ENCODE measurements around the gene DCAF11.

DCAF11 gene

DNA sequence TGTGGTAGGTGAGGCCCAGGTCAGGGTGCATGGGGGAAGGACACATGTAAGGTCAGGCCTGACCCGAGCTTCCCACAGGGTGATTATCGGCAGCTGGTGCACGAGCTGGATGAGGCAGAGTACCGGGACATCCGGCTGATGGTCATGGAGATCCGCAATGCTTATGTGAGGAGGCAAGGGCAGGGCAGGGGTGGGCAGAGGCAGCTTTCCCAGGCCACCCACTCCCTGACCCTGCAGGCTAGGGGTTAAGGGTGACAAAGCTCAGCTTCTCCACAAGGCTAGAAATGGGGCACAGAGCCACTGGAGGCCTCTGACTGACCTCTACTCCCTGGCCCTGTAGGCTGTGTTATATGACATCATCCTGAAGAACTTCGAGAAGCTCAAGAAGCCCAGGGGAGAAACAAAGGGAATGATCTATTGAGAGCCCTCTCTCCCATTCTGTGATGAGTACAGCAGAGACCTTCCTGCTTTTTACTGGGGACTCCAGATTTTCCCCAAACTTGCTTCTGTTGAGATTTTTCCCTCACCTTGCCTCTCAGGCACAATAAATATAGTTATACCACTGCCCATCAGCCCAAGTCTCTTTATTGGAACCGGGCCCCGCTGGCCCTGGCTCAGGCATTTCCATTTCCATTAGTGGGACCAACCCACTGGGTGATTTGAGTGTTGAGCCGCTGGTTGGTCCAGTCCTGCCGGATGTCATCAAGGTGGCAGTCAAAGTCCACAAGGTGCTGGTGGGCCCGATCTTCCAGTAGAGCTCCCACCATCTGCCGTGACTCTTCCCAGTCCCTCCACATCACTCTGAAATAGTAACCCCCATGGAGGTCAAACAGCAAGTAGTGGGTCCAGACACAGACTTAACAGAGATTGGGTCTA is 24.1 kb downstream of the DCAF11 start:
- DNase-seq (ENCODE audit: low spot score) = no peak
- in situ Hi-C loops (cut with MboI; ENCODE audit: low sequenced_read_pairs, unreplicated experiment) = no loop called here
- TF ChIP-seq, protein P1, sequence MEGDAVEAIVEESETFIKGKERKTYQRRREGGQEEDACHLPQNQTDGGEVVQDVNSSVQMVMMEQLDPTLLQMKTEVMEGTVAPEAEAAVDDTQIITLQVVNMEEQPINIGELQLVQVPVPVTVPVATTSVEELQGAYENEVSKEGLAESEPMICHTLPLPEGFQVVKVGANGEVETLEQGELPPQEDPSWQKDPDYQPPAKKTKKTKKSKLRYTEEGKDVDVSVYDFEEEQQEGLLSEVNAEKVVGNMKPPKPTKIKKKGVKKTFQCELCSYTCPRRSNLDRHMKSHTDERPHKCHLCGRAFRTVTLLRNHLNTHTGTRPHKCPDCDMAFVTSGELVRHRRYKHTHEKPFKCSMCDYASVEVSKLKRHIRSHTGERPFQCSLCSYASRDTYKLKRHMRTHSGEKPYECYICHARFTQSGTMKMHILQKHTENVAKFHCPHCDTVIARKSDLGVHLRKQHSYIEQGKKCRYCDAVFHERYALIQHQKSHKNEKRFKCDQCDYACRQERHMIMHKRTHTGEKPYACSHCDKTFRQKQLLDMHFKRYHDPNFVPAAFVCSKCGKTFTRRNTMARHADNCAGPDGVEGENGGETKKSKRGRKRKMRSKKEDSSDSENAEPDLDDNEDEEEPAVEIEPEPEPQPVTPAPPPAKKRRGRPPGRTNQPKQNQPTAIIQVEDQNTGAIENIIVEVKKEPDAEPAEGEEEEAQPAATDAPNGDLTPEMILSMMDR (IDR thresholded peaks at IDR 0.05; ENCODE audit: borderline replicate concordance, control extremely low read depth, extremely low read depth, insufficient read depth, missing control alignments) = no peak

DNA sequence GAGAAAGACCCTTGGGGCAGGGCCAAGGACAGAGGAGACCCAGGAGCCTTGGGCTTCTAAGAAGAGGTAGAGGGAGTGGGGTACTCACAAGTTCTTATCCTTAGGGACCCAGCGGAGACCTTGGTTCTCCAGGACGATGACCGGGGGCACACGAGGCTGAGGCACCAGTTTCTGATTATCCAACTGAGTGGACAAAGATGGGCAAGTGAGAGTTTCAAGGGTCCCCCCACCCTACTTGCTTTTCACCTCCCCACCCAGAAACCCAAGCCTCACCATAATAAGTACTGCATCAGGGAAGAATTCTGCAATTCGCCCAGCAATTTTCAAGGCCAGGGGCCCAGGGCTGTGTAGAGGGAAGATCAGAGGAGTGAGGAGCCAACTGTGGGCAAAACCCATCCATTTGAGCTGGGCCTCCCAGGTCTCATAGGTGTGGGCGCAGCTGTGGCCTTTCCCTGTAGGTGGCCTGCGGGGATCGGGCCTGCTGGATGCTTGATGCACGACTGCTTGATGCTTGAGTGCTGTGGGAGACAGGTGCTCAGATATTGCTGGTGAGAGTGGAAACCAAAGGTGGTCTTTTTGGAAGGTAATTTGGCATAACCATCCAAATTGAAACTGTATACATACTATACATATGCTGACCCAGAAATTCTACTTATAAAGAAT is 24.8 kb downstream of the DCAF11 start:
- DNase-seq (ENCODE audit: low spot score) = no peak
- in situ Hi-C loops (cut with MboI; ENCODE audit: low sequenced_read_pairs, unreplicated experiment) = no loop called here
- TF ChIP-seq, protein P1 (IDR thresholded peaks at IDR 0.05; ENCODE audit: borderline replicate concordance, control extremely low read depth, extremely low read depth, insufficient read depth, missing control alignments) = peak; percentile 9

DNA sequence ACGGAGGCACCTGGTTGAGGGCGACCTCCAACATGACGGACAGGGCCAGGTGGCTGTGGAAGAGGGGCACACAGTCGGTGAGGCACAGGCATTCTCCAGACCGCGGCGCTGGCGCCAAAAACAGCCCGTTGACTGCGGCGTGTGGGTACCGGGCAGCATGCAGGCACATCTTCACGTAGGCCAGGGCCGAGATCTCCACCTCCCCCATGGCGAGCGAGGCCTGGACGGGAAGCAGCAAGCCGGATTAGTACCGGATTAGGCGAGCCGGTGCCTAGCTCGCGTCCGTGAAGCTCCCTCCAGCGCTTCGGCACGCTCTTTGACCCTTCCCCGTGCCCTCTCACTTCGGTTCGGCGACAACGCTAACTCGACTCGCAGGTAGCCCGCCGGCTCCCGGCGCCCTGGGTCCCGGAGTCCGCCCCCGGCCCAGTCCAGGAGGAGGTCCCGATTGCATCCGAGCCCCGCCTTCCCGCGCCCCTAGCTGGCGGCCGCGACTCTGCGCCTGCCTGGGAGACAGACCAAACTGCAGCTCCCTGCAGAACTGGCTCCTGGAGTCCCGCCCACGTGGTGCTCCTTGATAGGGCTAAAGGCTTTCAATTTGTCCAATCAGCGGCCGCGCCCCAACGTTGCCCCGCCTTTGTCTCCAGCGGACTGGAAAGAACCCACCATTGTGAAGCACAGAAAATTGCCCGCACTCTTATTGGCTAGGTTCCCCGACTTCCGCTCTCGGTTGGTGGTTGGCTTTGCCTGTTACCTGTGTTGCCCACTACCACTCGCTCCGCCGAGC is 26.7 kb downstream of the DCAF11 start, which contains the start of gene EMC9:
Gene EMC9, minus strand, starts transcription at position 495 of the 784 bp plus-strand sequence. Its CDS starts 287 bp downstream, at position 208.
- DNase-seq (ENCODE audit: low spot score) = peak; percentile 97
- in situ Hi-C loops (cut with MboI; ENCODE audit: low sequenced_read_pairs, unreplicated experiment) = no loop called here
- TF ChIP-seq, protein P1 (IDR thresholded peaks at IDR 0.05; ENCODE audit: borderline replicate concordance, control extremely low read depth, extremely low read depth, insufficient read depth, missing control alignments) = peak; percentile 23

DNA sequence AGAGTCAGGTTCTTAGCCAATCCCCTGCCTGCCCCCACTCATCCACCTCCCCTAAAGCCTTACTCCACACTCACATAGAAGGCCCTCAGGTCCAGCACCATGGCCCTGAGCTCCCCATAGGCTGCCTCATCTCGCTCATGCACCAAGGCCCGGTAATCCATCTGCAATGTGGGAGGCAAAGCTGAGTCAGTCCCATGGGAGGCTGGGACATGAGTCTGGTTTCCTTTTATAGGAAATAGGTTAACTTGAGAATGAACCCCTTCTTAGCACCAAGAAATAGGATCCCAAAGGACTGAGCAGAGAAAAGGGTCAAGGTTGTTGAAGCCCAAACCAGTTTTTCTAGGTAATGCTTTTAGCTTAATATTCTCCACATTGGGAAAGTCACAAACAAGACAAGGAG is 28.9 kb downstream of the DCAF11 start:
- TF ChIP-seq, protein P1 (IDR thresholded peaks at IDR 0.05; ENCODE audit: borderline replicate concordance, control extremely low read depth, extremely low read depth, insufficient read depth, missing control alignments) = no peak
- DNase-seq (ENCODE audit: low spot score) = no peak
- in situ Hi-C loops (cut with MboI; ENCODE audit: low sequenced_read_pairs, unreplicated experiment) = no loop called here

DNA sequence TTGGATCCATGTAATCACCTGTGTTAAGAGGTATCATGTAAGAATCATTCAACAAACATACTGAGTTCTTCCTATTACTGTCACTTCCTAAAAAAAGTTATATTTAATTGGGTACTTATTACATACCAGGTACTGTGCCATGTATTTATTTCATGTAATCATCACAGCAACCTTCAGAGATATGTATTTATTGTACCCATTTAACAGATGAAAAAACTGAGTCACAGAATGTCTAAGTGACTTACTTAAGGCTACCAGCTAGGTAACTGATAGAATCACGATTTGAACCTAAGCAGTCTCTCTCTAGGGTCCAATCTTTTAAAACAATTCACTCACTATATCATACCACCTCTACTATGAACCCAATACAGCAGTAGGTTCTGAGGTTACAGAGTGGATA is 29.9 kb downstream of the DCAF11 start:
- DNase-seq (ENCODE audit: low spot score) = no peak
- in situ Hi-C loops (cut with MboI; ENCODE audit: low sequenced_read_pairs, unreplicated experiment) = no loop called here
- TF ChIP-seq, protein P1 (IDR thresholded peaks at IDR 0.05; ENCODE audit: borderline replicate concordance, control extremely low read depth, extremely low read depth, insufficient read depth, missing control alignments) = no peak

DNA sequence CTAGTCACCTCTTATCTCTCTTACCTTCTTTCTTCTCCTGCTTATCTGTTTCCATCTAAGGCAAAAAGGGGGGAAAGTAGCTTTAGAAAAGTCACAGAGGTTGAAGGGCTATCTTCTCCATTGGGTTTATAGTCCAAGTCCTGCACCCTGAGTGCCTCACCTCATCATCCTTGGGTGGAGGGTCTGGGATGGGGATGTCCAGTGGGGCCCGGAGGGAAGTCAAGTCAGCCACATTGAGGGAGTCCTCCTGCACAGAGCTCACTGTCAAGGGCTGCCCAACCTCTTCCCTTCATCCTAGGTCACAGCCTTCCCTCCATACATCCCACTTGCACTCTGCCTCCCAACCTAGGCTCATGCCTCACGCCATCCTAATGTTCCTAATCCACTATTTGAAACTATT is 30.6 kb downstream of the DCAF11 start:
- no peak for DNase-seq (ENCODE audit: low spot score)
- in situ Hi-C loops (cut with MboI; ENCODE audit: low sequenced_read_pairs, unreplicated experiment) = no loop called here
- TF ChIP-seq, protein P1 (IDR thresholded peaks at IDR 0.05; ENCODE audit: borderline replicate concordance, control extremely low read depth, extremely low read depth, insufficient read depth, missing control alignments) = no peak

Data from GM13976 (cell line).